Non-pigmented ciliary epithelial cell (primary cell): ENCODE data around the gene PUS10.
"Not testable (repeated sequence)": the region's sequence is repeated elsewhere in the genome, so short reads cannot be mapped to it uniquely, and the experiment has no call there.

ENCODE experiments used
- DNase-seq: peaks from one replicate; pipeline ENCODE4 v3.0.0-alpha.2; 2010; ENCODE audit warnings: low read depth

Gene PUS10

GRCh38 chr2:60932954-60933353 lies 85.1 kb downstream of the PUS10 start:
- DNase-seq: no peak

- DNase-seq: not testable (repeated sequence)
Observed at GRCh38 chr2:60932061-60932460, 86.0 kb downstream of the PUS10 start.

GRCh38 chr2:60926741-60927552 lies 91.1 kb downstream of the PUS10 start:
- DNase-seq: no peak

GRCh38 chr2:60925994-60926740 lies 91.9 kb downstream of the PUS10 start:
- no peak for DNase-seq

GRCh38 chr2:60907329-60907728 lies 110.7 kb downstream of the PUS10 start:
- DNase-seq: no peak

- no peak for DNase-seq
Observed at GRCh38 chr2:60906395-60906794, 111.7 kb downstream of the PUS10 start.

- not testable (repeated sequence) for DNase-seq
Observed at GRCh38 chr2:60905867-60906266, 112.2 kb downstream of the PUS10 start.

GRCh38 chr2:60901296-60901695 lies 116.8 kb downstream of the PUS10 start:
- not testable (repeated sequence) for DNase-seq

- DNase-seq: no peak
Observed at GRCh38 chr2:60899892-60900249, 118.2 kb downstream of the PUS10 start.

GRCh38 chr2:60899230-60899891 lies 118.7 kb downstream of the PUS10 start:
- DNase-seq: no peak

DNA sequence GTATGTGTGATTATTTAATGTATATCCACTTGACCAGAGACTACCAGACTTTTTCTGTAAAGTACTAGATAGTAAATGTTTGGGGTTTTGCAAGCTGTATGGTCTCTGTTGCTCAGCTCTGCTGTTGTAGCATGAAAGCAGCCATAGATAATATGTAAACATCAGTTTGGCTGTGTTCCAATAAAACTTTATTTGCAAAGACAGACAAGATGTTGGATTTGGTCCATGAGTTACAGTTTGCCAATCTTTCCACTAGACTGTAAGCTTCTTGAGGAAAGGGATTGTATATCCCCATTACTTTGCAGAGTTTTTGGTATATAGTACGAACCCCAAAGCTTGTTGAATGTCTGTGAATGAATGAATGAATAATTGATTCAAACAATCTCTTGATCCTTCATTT lies 119.5 kb downstream of the PUS10 start:
- no peak for DNase-seq
